H9 (cell line): Measurements from ENCODE around the gene MMD. TPM values are rescaled to one million over a fixed set of nuclear protein-coding genes. Genes with fewer than 3 reads are reported as not detected.

ENCODE experiments used
- DNase-seq: peaks from one replicate; pipeline ENCODE4 v3.0.0-alpha.2; 2017
- H2AFZ ChIP-seq: one replicate; pipeline ENCODE4 v1.6.1; 2013; ENCODE audit warnings: mild to moderate bottlenecking, low read length, control low read depth, moderate library complexity
- H2AK5ac ChIP-seq: 2 replicates; pipeline ENCODE4 v1.6.1; 2013; ENCODE audit warnings: low read length, control low read depth, mixed read lengths; ENCODE audit not compliant: insufficient read length
- H2BK120ac ChIP-seq: one replicate; pipeline ENCODE4 v1.6.1; 2013; ENCODE audit warnings: low read depth, mild to moderate bottlenecking, low read length, control low read depth, inconsistent platforms; ENCODE audit not compliant: poor library complexity, severe bottlenecking
- H2BK12ac ChIP-seq: 2 replicates; pipeline ENCODE4 v1.6.1; 2013; ENCODE audit warnings: low read length, control low read depth, mixed read lengths, low read depth; ENCODE audit not compliant: insufficient read length
- H2BK15ac ChIP-seq: 2 replicates; pipeline ENCODE4 v1.6.1; 2013; ENCODE audit warnings: low read depth, low read length, control low read depth
- H2BK20ac ChIP-seq: one replicate; pipeline ENCODE4 v1.6.1; 2013; ENCODE audit warnings: low read depth, mild to moderate bottlenecking, low read length, control low read depth, inconsistent platforms; ENCODE audit not compliant: poor library complexity, severe bottlenecking
- H2BK5ac ChIP-seq: 2 replicates; pipeline ENCODE4 v1.6.1; 2013; ENCODE audit warnings: low read length, control low read depth, mixed read lengths; ENCODE audit not compliant: insufficient read length
- H3K14ac ChIP-seq: 2 replicates; pipeline ENCODE4 v1.6.1; 2013; ENCODE audit warnings: low read length, control low read depth; ENCODE audit not compliant: insufficient read depth
- H3K18ac ChIP-seq: 2 replicates; pipeline ENCODE4 v1.6.1; 2013; ENCODE audit warnings: low read depth, mild to moderate bottlenecking, mixed read lengths, low read length, control low read depth; ENCODE audit not compliant: insufficient read length
- H3K23ac ChIP-seq: 2 replicates; pipeline ENCODE4 v1.6.1; 2013; ENCODE audit warnings: low read length, control low read depth, mixed read lengths, low read depth; ENCODE audit not compliant: insufficient read length
- H3K23me2 ChIP-seq: 2 replicates; pipeline ENCODE4 v1.6.1; 2013; ENCODE audit warnings: low read depth, mild to moderate bottlenecking, mixed read lengths, low read length, control low read depth; ENCODE audit not compliant: insufficient read length, poor library complexity, severe bottlenecking
- H3K27ac ChIP-seq: 2 replicates; pipeline ENCODE4 v1.5.1; 2013; ENCODE audit warnings: low read length, control low read depth, mixed read lengths, low read depth; ENCODE audit not compliant: insufficient read length
- H3K27me3 ChIP-seq: 2 replicates; pipeline ENCODE4 v1.6.1; 2013; ENCODE audit warnings: low read length, control low read depth, inconsistent platforms; ENCODE audit not compliant: insufficient read depth
- H3K4ac ChIP-seq: 2 replicates; pipeline ENCODE4 v1.6.1; 2013; ENCODE audit warnings: low read depth, mild to moderate bottlenecking, control low read depth, inconsistent platforms, low read length, moderate library complexity
- H3K4me1 ChIP-seq: 2 replicates; pipeline ENCODE4 v1.6.1; 2013; ENCODE audit warnings: low read length, control low read depth, inconsistent platforms; ENCODE audit not compliant: insufficient read depth
- H3K4me2 ChIP-seq: 2 replicates; pipeline ENCODE4 v1.6.1; 2013; ENCODE audit warnings: low read length, control low read depth, mixed read lengths; ENCODE audit not compliant: insufficient read length, insufficient read depth
- H3K56ac ChIP-seq: 2 replicates; pipeline ENCODE4 v1.6.1; 2013; ENCODE audit warnings: low read depth, mild to moderate bottlenecking, mixed read lengths, low read length, control low read depth; ENCODE audit not compliant: insufficient read length
- H3K79me1 ChIP-seq: 2 replicates; pipeline ENCODE4 v1.6.1; 2013; ENCODE audit warnings: low read depth, mild to moderate bottlenecking, moderate library complexity, low read length, control low read depth, inconsistent platforms; ENCODE audit not compliant: insufficient read depth, poor library complexity, severe bottlenecking
- H3K79me2 ChIP-seq: 2 replicates; pipeline ENCODE4 v1.6.1; 2013; ENCODE audit warnings: low read length, control low read depth, inconsistent platforms; ENCODE audit not compliant: insufficient read depth
- H3K9ac ChIP-seq: 2 replicates; pipeline ENCODE4 v1.6.1; 2013; ENCODE audit warnings: low read length, control low read depth, mixed read lengths; ENCODE audit not compliant: insufficient read length; ENCODE audit errors: extremely low read depth
- H3K9me3 ChIP-seq: one replicate; pipeline ENCODE4 v1.6.1; 2013; ENCODE audit warnings: low read depth, low read length, inconsistent platforms; ENCODE audit not compliant: control insufficient read depth
- H3T11ph ChIP-seq: one replicate; pipeline ENCODE4 v1.6.1; 2013; ENCODE audit warnings: mild to moderate bottlenecking, low read length, control low read depth, inconsistent platforms
- H4K20me1 ChIP-seq: one replicate; pipeline ENCODE4 v1.6.1; 2013; ENCODE audit not compliant: control insufficient read depth, insufficient read length, insufficient read depth
- H4K5ac ChIP-seq: 2 replicates; pipeline ENCODE4 v1.6.1; 2013; ENCODE audit warnings: low read depth, mild to moderate bottlenecking, mixed read lengths, low read length, control low read depth; ENCODE audit not compliant: insufficient read length
- H4K8ac ChIP-seq: replicated peaks from 2 replicates; pipeline ENCODE4 v1.6.1; 2013; ENCODE audit warnings: low read length, control low read depth, mixed read lengths, low read depth; ENCODE audit not compliant: insufficient read length
- H4K91ac ChIP-seq: 2 replicates; pipeline ENCODE4 v1.6.1; 2013; ENCODE audit warnings: low read depth, mild to moderate bottlenecking, moderate library complexity, mixed read lengths, low read length, control low read depth; ENCODE audit not compliant: insufficient read length
- H3K27ac Mint-ChIP-seq, 3 experiments: 2 replicates in 2 of 3; 3 replicates in 1 of 3; pipeline ENCODE4 v1.8.0; 2020 to 2021; ENCODE audit warnings: mixed read lengths in 3 of 3, mild to moderate bottlenecking in 1 of 3, moderate library complexity in 1 of 3
- H3K27me3 Mint-ChIP-seq: 2 replicates; pipeline ENCODE4 v1.8.0; 2021; ENCODE audit warnings: low read depth, mild to moderate bottlenecking, moderate library complexity, mixed read lengths
- H3K36me3 Mint-ChIP-seq, 3 experiments: 2 replicates in 2 of 3; 3 replicates in 1 of 3; pipeline ENCODE4 v1.8.0; 2020 to 2021; ENCODE audit warnings: low read depth in 3 of 3, mixed read lengths in 3 of 3; ENCODE audit not compliant: insufficient read depth in 1 of 3
- H3K4me1 Mint-ChIP-seq, 2 experiments: 2 replicates each; pipeline ENCODE4 v1.8.0; 2020; ENCODE audit warnings: mixed read lengths in 2 of 2
- H3K4me3 Mint-ChIP-seq, 2 experiments: 2 replicates in 1 of 2; 3 replicates in 1 of 2; pipeline ENCODE4 v1.8.0; 2020 to 2021; ENCODE audit warnings: mild to moderate bottlenecking in 2 of 2, mixed read lengths in 2 of 2, moderate library complexity in 1 of 2
- H3K9me3 Mint-ChIP-seq, 2 experiments: 2 replicates in 1 of 2; 3 replicates in 1 of 2; pipeline ENCODE4 v1.8.0; 2020; ENCODE audit warnings: mild to moderate bottlenecking in 2 of 2, mixed read lengths in 2 of 2, moderate library complexity in 1 of 2
- CTCF ChIP-seq: fragments of 200-600 bp; sonication (generic); conservative IDR thresholded peaks from 3 replicates; pipeline ENCODE4 v1.8.0; 2021; ENCODE audit warnings: antibody characterized with exemption, mild to moderate bottlenecking
- WGBS: extraction: QIAGEN DNeasy Blood & Tissue Kit; methylation state at CpG from one replicate; pipeline ENCODE4 v1.1.7; 2013; ENCODE audit warnings: missing lambda C conversion rate, low lambda C conversion rate, mixed read lengths; ENCODE audit not compliant: insufficient read length; ENCODE audit errors: extremely low coverage; 5-methylcytosine and 5-hydroxymethylcytosine counted together
- long read RNA-seq: library from polyadenylated mRNA; unstranded; transcript quantifications from one replicate; pipeline ENCODE4 v2.0.0, GENCODE V29; 2020
- total RNA-seq: library from RNA; stranded (reverse); gene quantifications from 2 replicates; pipeline ENCODE4 v1.2.1, GENCODE V29; 2021

The MMD gene
- 24.0 and 24.2 TPM in 2 replicates for total RNA-seq
- long read RNA-seq, transcript MMD-201 (7 exons, 2,735 nt): major isoform, 59 of 71 reads
- long read RNA-seq, partial matches to known transcripts: 1 of 71 reads
- long read RNA-seq, other reads (novel, unspliced or antisense): 10 of 71 reads

- Histone ChIP-seq H4K8ac (no peak within 1 kb of the TSS), H2BK12ac (no peak within 1 kb of the TSS), H3K4me2 (peak within 1 kb of the TSS; percentile 61), H3K79me2 (peaks cover 15% of the 10 kb centered on the region; the same call in 1 of the 2 replicates), H2BK5ac (no peak within 1 kb of the TSS), H2AFZ (peak within 1 kb of the TSS; percentile 11), H4K20me1 (no peaks in the 10 kb centered on the region), H3T11ph (no peak within 1 kb of the TSS), H3K9ac (peak within 1 kb of the TSS; percentile 79), H2BK20ac (no peak within 1 kb of the TSS), H3K4ac (no peak within 1 kb of the TSS; the same call in 1 of the 2 replicates), H2AK5ac (no peak within 1 kb of the TSS), H3K23me2 (peaks cover 3% of the 10 kb centered on the region), H4K5ac (no peak within 1 kb of the TSS), H3K14ac (peak within 1 kb of the TSS; percentile 84), H3K79me1 (peaks cover 11% of the 10 kb centered on the region), H2BK120ac (no peak within 1 kb of the TSS), H3K23ac (no peak within 1 kb of the TSS), H2BK15ac (no peak within 1 kb of the TSS), H3K27ac (no peak within 1 kb of the TSS), H3K9me3 (no peaks in the 10 kb centered on the region), H3K4me1 (no peaks in the 10 kb centered on the region; the same call in 1 of the 2 replicates), H3K56ac (no peak within 1 kb of the TSS), H3K27me3 (no peaks in the 10 kb centered on the region), H4K91ac (no peak within 1 kb of the TSS), H3K18ac (peak within 1 kb of the TSS; percentile 72)
- Mint-ChIP-seq H3K36me3 (peaks cover 12 to 30% (median 29%) of the 10 kb centered on the region in 3 experiments), H3K27ac (peak within 1 kb of the TSS in 2 of 3 experiments; percentile 82 to 89; a peak in 3 of 7 replicates), H3K9me3 (peaks cover 0 to 4% of the 10 kb centered on the region in 2 experiments; a peak in 1 of 5 replicates), H3K4me3 (peak within 1 kb of the TSS; percentile 89 to 93), H3K27me3 (peaks cover 13% of the 10 kb centered on the region), H3K4me1 (peaks cover 27 to 30% of the 10 kb centered on the region in 2 experiments)
- WGBS: no CpG with 5 or more reads among the region's 62 CpGs
- no peak for TF ChIP-seq CTCF
- DNase-seq: no peak
These were observed at the start of gene MMD for GRCh38 chr17:55421179-55421934. Gene MMD, minus strand, starts transcription at chr17:55421835. Its CDS starts 140 bp downstream, at chr17:55421695.
